Measurements from ENCODE around the gene ADTRP. TPM values are rescaled to one million over a fixed set of nuclear protein-coding genes. Genes with fewer than 3 reads are reported as not detected.

The ADTRP gene
- total RNA-seq, 3 donors from 2014 or later (not counting 1 experiment from before 2014, with no cell fraction given): 1.1 to 1.5 TPM; not detected in 1

DNA sequence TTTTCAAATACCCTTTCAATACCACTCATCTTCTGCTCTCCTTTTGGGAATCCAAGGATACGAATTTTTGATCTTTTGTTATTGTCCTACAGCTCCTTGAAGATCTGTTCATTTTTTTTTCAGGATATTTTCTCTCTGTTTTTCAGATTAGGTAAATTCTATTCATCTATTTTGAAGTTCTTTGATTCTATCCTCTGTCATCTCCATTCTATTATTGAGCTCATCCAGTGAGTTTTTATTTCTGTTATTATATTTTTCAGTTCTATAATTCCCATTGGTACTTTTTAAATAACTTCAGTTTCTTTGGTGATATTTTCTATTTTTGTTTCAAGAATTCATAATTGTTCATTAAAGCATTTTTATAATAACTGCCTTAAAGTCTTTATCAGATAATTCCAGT, 14.7 kb upstream of the ADTRP start:
- Histone ChIP-seq H3K36me3 (ENCODE audit: control insufficient read depth, insufficient read depth, low read length) (no peaks in the 10 kb centered on the region), H3K4me3 (ENCODE audit: low read length) (no peak overlapping the region), H3K27ac (ENCODE audit: low read length) (no peak overlapping the region), H3K9me3 (ENCODE audit: control insufficient read depth, insufficient read depth, low read length) (no peaks in the 10 kb centered on the region), H3K27me3 (ENCODE audit: control insufficient read depth, insufficient read depth, low read length) (no peaks in the 10 kb centered on the region), H3K4me1 (ENCODE audit: control insufficient read depth, insufficient read depth, low read length) (no peaks in the 10 kb centered on the region)
- DNase-seq (no peak), ATAC-seq (no peak)
- Mint-ChIP-seq H3K4me3 (no peak overlapping the region), H3K27ac (no peak overlapping the region), H3K9me3 (peaks cover 0 to 3% of the 10 kb centered on the region in 2 donors), H3K36me3 (peaks cover 10% of the 10 kb centered on the region), H3K27me3 (ENCODE audit: low read depth in 2 of 2) (peaks cover 0 to 4% of the 10 kb centered on the region in 2 donors), H3K4me1 (no peaks in the 10 kb centered on the region)
- WGBS (ENCODE audit: insufficient coverage): no CpG with 5 or more reads among the region's 1 CpG
- intact Hi-C loops (cut with micrococcal nuclease): no loop called here
- TF ChIP-seq, protein P1, sequence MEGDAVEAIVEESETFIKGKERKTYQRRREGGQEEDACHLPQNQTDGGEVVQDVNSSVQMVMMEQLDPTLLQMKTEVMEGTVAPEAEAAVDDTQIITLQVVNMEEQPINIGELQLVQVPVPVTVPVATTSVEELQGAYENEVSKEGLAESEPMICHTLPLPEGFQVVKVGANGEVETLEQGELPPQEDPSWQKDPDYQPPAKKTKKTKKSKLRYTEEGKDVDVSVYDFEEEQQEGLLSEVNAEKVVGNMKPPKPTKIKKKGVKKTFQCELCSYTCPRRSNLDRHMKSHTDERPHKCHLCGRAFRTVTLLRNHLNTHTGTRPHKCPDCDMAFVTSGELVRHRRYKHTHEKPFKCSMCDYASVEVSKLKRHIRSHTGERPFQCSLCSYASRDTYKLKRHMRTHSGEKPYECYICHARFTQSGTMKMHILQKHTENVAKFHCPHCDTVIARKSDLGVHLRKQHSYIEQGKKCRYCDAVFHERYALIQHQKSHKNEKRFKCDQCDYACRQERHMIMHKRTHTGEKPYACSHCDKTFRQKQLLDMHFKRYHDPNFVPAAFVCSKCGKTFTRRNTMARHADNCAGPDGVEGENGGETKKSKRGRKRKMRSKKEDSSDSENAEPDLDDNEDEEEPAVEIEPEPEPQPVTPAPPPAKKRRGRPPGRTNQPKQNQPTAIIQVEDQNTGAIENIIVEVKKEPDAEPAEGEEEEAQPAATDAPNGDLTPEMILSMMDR (IDR thresholded peaks at IDR 0.05): no peak

DNA sequence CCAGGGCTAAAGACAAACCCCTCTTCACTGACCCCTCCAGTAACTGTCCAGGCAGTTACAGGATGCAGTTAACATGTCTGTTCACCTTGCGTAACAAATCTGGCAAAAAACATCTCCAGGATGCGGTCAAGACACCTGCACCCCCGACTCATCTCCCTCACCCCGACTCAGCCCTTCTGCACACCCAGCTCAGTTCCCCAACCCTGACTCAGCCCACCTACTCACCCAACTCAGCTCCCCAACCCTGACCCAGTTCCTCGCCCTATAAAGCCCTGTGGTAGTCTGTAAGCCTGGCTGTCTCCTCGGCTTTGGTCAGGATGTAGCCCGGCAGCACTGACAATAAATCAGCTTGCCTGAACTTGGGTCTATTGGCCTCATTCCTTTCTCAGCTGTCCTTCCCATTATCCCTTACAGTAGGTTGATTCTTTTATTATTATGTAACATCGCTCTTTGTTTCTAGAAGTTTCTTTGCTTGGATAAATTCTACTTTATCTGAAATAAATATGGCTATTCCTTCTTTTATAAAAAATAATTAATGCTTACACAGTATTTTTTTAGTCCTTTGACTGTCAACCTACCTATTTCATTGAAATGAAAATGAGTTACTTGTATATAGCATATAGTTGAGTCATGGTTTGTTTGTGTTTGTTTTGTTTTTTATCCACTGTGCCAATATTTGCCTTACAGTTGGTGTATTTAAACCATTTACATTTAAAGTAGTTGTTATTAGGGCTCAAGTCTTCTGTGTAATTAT, 12.9 kb upstream of the ADTRP start:
- no peaks in the 10 kb centered on the region for H3K27me3 ChIP-seq (ENCODE audit: control insufficient read depth, insufficient read depth, low read length)
- no peaks in the 10 kb centered on the region for H3K4me1 ChIP-seq (ENCODE audit: control insufficient read depth, insufficient read depth, low read length)
- no peak overlapping the region for H3K27ac Mint-ChIP-seq
- TF ChIP-seq, protein P1 (IDR thresholded peaks at IDR 0.05): no peak
- no peak overlapping the region for H3K4me3 ChIP-seq (ENCODE audit: low read length)
- no peak overlapping the region for H3K27ac ChIP-seq (ENCODE audit: low read length)
- no peaks in the 10 kb centered on the region for H3K9me3 ChIP-seq (ENCODE audit: control insufficient read depth, insufficient read depth, low read length)
- WGBS (ENCODE audit: insufficient coverage): 76% methylated on average over 7 of the region's 8 CpGs
- intact Hi-C loops (cut with micrococcal nuclease): no loop called here
- H3K27me3 Mint-ChIP-seq (ENCODE audit: low read depth in 2 of 2): peaks cover 0 to 4% of the 10 kb centered on the region in 2 donors
- ATAC-seq: no peak
- DNase-seq: no peak
- H3K36me3 ChIP-seq (ENCODE audit: control insufficient read depth, insufficient read depth, low read length): no peaks in the 10 kb centered on the region
- peaks cover 0 to 3% of the 10 kb centered on the region in 2 donors for H3K9me3 Mint-ChIP-seq
- no peak overlapping the region for H3K4me3 Mint-ChIP-seq
- H3K4me1 Mint-ChIP-seq: no peaks in the 10 kb centered on the region
- H3K36me3 Mint-ChIP-seq: peaks cover 10% of the 10 kb centered on the region

DNA sequence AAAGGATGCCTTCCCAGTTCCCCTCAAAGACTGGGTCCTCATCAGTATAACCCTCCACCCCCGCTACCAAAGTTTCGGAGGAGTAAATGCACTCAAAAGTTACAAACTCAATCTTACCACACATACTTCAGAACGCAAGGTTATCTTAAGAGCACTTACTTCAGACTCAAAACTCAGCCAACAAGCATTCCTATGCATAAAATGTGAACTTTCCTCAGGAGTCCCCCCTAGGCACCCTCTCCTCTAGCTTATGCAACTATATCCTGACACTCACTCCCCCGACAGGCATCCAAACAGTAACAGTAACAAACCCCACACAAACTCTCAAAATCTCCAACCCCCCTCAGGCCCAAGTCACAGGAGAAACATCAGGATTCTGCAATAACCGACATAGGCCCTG, 11.1 kb upstream of the ADTRP start:
- Histone ChIP-seq H3K36me3 (ENCODE audit: control insufficient read depth, insufficient read depth, low read length) (no peaks in the 10 kb centered on the region), H3K27me3 (ENCODE audit: control insufficient read depth, insufficient read depth, low read length) (no peaks in the 10 kb centered on the region), H3K27ac (ENCODE audit: low read length) (no peak overlapping the region), H3K4me1 (ENCODE audit: control insufficient read depth, insufficient read depth, low read length) (no peaks in the 10 kb centered on the region), H3K9me3 (ENCODE audit: control insufficient read depth, insufficient read depth, low read length) (no peaks in the 10 kb centered on the region), H3K4me3 (ENCODE audit: low read length) (no peak overlapping the region)
- WGBS (ENCODE audit: insufficient coverage): 99% methylated on average over 5 of the region's 5 CpGs
- Mint-ChIP-seq H3K27me3 (ENCODE audit: low read depth in 2 of 2) (no peaks in the 10 kb centered on the region), H3K9me3 (peaks cover 0 to 3% of the 10 kb centered on the region in 2 donors), H3K36me3 (peaks cover 10% of the 10 kb centered on the region), H3K4me1 (no peaks in the 10 kb centered on the region), H3K4me3 (no peak overlapping the region), H3K27ac (no peak overlapping the region)
- intact Hi-C loops (cut with micrococcal nuclease): no loop called here
- DNase-seq (no peak), ATAC-seq (no peak)
- TF ChIP-seq, protein P1 (IDR thresholded peaks at IDR 0.05): no peak

DNA sequence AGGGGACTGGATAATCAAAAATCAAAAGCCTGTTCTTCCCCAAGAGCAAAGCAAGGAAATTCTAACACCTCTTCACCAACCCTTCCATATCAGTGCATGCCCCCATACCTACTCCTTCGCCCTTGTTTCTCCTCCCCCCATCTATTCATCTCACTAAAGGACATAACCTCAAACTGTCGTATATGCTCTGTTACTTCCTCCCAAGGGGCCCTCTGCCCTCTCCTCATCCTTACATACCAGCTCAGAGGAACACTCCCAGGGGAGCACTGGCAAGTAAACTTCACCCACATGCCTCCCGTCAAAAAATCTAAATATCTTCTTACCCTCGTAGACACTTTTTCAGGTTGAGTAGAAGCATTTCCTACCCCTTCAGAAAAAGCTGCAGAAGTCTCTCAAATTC, 9.4 kb upstream of the ADTRP start:
- peaks cover 4% of the 10 kb centered on the region for H3K36me3 Mint-ChIP-seq
- no peaks in the 10 kb centered on the region for H3K27me3 ChIP-seq (ENCODE audit: control insufficient read depth, insufficient read depth, low read length)
- no peaks in the 10 kb centered on the region for H3K4me1 ChIP-seq (ENCODE audit: control insufficient read depth, insufficient read depth, low read length)
- H3K27me3 Mint-ChIP-seq (ENCODE audit: low read depth in 2 of 2): peaks cover 0 to 5% of the 10 kb centered on the region in 2 donors
- TF ChIP-seq, protein P1 (IDR thresholded peaks at IDR 0.05): no peak
- intact Hi-C loops (cut with micrococcal nuclease): no loop called here
- peaks cover 0 to 3% of the 10 kb centered on the region in 2 donors for H3K9me3 Mint-ChIP-seq
- no peak overlapping the region for H3K4me3 Mint-ChIP-seq
- H3K36me3 ChIP-seq (ENCODE audit: control insufficient read depth, insufficient read depth, low read length): no peaks in the 10 kb centered on the region
- no peaks in the 10 kb centered on the region for H3K4me1 Mint-ChIP-seq
- no peaks in the 10 kb centered on the region for H3K9me3 ChIP-seq (ENCODE audit: control insufficient read depth, insufficient read depth, low read length)
- DNase-seq (no peak), ATAC-seq (no peak)
- no peak overlapping the region for H3K4me3 ChIP-seq (ENCODE audit: low read length)
- 52% methylated on average over 4 of the region's 4 CpGs for WGBS (ENCODE audit: insufficient coverage)
- H3K27ac Mint-ChIP-seq: no peak overlapping the region
- no peak overlapping the region for H3K27ac ChIP-seq (ENCODE audit: low read length)
